ENCODE data around the gene RCAN3.
"Not testable (repeated sequence)": the region's sequence is repeated elsewhere in the genome, so short reads cannot be mapped to it uniquely, and the experiment has no call there.

GRCh38 chr1:24488159-24488558 lies 14.5 kb upstream of the RCAN3 start:
- not testable (repeated sequence) for TF ChIP-seq ZNF701 (tag by site-specific recombination; IDR thresholded peaks at IDR 0.05); ZBTB1 (tag by site-specific recombination; IDR thresholded peaks at IDR 0.05); ZNF138 (tag by site-specific recombination; IDR thresholded peaks at IDR 0.05; ENCODE audit: borderline replicate concordance); ZNF223 (tag by site-specific recombination; IDR thresholded peaks at IDR 0.05); CTCF (tag by site-specific recombination; IDR thresholded peaks at IDR 0.05); ZNF175 (tag by site-specific recombination; IDR thresholded peaks at IDR 0.05); ZNF785 (tag by site-specific recombination; IDR thresholded peaks at IDR 0.05); GLIS2 (tag by site-specific recombination; IDR thresholded peaks at IDR 0.05); ZNF423 (tag by site-specific recombination; IDR thresholded peaks at IDR 0.05)
- TF ChIP-seq, protein P1, sequence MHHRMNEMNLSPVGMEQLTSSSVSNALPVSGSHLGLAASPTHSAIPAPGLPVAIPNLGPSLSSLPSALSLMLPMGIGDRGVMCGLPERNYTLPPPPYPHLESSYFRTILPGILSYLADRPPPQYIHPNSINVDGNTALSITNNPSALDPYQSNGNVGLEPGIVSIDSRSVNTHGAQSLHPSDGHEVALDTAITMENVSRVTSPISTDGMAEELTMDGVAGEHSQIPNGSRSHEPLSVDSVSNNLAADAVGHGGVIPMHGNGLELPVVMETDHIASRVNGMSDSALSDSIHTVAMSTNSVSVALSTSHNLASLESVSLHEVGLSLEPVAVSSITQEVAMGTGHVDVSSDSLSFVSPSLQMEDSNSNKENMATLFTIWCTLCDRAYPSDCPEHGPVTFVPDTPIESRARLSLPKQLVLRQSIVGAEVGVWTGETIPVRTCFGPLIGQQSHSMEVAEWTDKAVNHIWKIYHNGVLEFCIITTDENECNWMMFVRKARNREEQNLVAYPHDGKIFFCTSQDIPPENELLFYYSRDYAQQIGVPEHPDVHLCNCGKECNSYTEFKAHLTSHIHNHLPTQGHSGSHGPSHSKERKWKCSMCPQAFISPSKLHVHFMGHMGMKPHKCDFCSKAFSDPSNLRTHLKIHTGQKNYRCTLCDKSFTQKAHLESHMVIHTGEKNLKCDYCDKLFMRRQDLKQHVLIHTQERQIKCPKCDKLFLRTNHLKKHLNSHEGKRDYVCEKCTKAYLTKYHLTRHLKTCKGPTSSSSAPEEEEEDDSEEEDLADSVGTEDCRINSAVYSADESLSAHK (tag by site-specific recombination; IDR thresholded peaks at IDR 0.05): not testable (repeated sequence)

Measured in HEK293 (cell line).